GM12892 (cell line): ENCODE measurements around the gene ADPRS.

Source experiments
- DNase-seq: peaks from one replicate; pipeline ENCODE4 v3.0.0; 2011; ENCODE audit not compliant: insufficient read length
- FAIRE-seq: peaks from 2 replicates; lab custom pipeline; 2011; peaks lifted over from hg19 to GRCh38; lab: Jason Lieb, UNC
- POLR2A ChIP-seq: IDR thresholded peaks from 2 replicates; pipeline ENCODE4 v1.6.1; 2011; ENCODE audit warnings: low read depth, low read length, control low read depth
- POLR2AphosphoS5 ChIP-seq: IDR thresholded peaks from 2 replicates; pipeline ENCODE4 v1.6.1; 2011; ENCODE audit warnings: low read depth, low read length, control low read depth
- TAF1 ChIP-seq: IDR thresholded peaks from 2 replicates; pipeline ENCODE4 v1.6.1; 2011; ENCODE audit warnings: low read depth, mild to moderate bottlenecking, control low read depth, low read length, borderline replicate concordance

The ADPRS gene

GRCh38 chr1:36089393-36090121 is 865 bp downstream of the ADPRS start:
- FAIRE-seq (peak; percentile 85), DNase-seq (no peak)

GRCh38 chr1:36091141-36091540 is 2.4 kb downstream of the ADPRS start:
- TF ChIP-seq POLR2A (no peak), TAF1 (no peak), POLR2AphosphoS5 (0 out of 2 replicates have a peak, but pooled peaks have one; percentile 24)
- no peak for DNase-seq
- no peak for FAIRE-seq

More at GRCh38 chr1:36089393-36090121, 865 bp downstream of the ADPRS start:
- TF ChIP-seq POLR2A (no peak; the same call in 1 of the 2 replicates), TAF1 (no peak), POLR2AphosphoS5 (no peak)

GRCh38 chr1:36091698-36092097 is 3.0 kb downstream of the ADPRS start:
- DNase-seq: no peak
- no peak for FAIRE-seq
- no peak for TF ChIP-seq POLR2A

- TF ChIP-seq TAF1: no peak
- TF ChIP-seq POLR2AphosphoS5: no peak
- TF ChIP-seq POLR2A: no peak
- DNase-seq (no peak), FAIRE-seq (no peak)
Observed at GRCh38 chr1:36092166-36092797, 3.6 kb downstream of the ADPRS start.

- TF ChIP-seq POLR2AphosphoS5: no peak
- TF ChIP-seq TAF1: no peak
- TF ChIP-seq POLR2A: no peak; the same call in 1 of the 2 replicates
- no peak for FAIRE-seq
- DNase-seq: no peak
Observed at GRCh38 chr1:36092798-36093185, 4.1 kb downstream of the ADPRS start.

- FAIRE-seq (no peak), DNase-seq (no peak)
- TF ChIP-seq POLR2A (no peak), TAF1 (no peak), POLR2AphosphoS5 (no peak)
Observed at GRCh38 chr1:36093226-36093625, 4.5 kb downstream of the ADPRS start.

GRCh38 chr1:36093929-36094328 is 5.2 kb downstream of the ADPRS start:
- DNase-seq: no peak
- no peak for FAIRE-seq
- no peak for TF ChIP-seq POLR2AphosphoS5
- no peak for TF ChIP-seq POLR2A
- no peak for TF ChIP-seq TAF1

GRCh38 chr1:36094621-36095061 is 5.9 kb downstream of the ADPRS start:
- TF ChIP-seq POLR2AphosphoS5: no peak
- TF ChIP-seq POLR2A: no peak
- TF ChIP-seq TAF1: no peak
- DNase-seq (no peak), FAIRE-seq (no peak)

GRCh38 chr1:36095760-36096405 is 7.2 kb downstream of the ADPRS start:
- no peak for DNase-seq
- TF ChIP-seq POLR2A (no peak), TAF1 (no peak), POLR2AphosphoS5 (no peak; the same call in 1 of the 2 replicates)
- FAIRE-seq: no peak

GRCh38 chr1:36096500-36097432 is 8.1 kb downstream of the ADPRS start:
- DNase-seq: no peak

GRCh38 chr1:36097693-36098585 is 9.2 kb downstream of the ADPRS start:
- no peak for TF ChIP-seq POLR2A
- DNase-seq: no peak
- FAIRE-seq: no peak

More at GRCh38 chr1:36096500-36097432, 8.1 kb downstream of the ADPRS start:
- FAIRE-seq: no peak
- TF ChIP-seq TAF1: no peak
